Mucosa of rectum (tissue), 2 donors: ENCODE measurements around the gene KCNK4.
"Not testable (repeated sequence)": the region's sequence is repeated elsewhere in the genome, so short reads cannot be mapped to it uniquely, and the experiment has no call there.

Source experiments
- H3K27ac ChIP-seq, 2 donors: one replicate each; pipeline ENCODE4 v1.7.0; 2013; ENCODE audit warnings: inconsistent platforms in 2 of 2, low read depth in 2 of 2, low read length in 2 of 2
- H3K27me3 ChIP-seq, 2 donors: one replicate each; pipeline ENCODE4 v1.7.0; 2013; ENCODE audit warnings: low read length in 2 of 2; ENCODE audit not compliant: control insufficient read depth in 2 of 2, insufficient read depth in 2 of 2
- H3K36me3 ChIP-seq, 2 donors: one replicate each; pipeline ENCODE4 v1.7.0; 2013; ENCODE audit warnings: low read length in 2 of 2; ENCODE audit not compliant: control insufficient read depth in 2 of 2, insufficient read depth in 2 of 2
- H3K4me1 ChIP-seq, 2 donors: one replicate each; pipeline ENCODE4 v1.7.0; 2013; ENCODE audit warnings: low read length in 2 of 2, mild to moderate bottlenecking in 1 of 2; ENCODE audit not compliant: control insufficient read depth in 2 of 2, insufficient read depth in 2 of 2
- H3K4me3 ChIP-seq, 2 donors: one replicate each; pipeline ENCODE4 v1.7.0; 2013; ENCODE audit warnings: low read length in 2 of 2
- H3K9ac ChIP-seq, 2 donors: one replicate each; pipeline ENCODE4 v1.7.0; 2013; ENCODE audit warnings: low read length in 2 of 2, low read depth in 1 of 2, mild to moderate bottlenecking in 1 of 2
- H3K9me3 ChIP-seq, 2 donors: one replicate each; pipeline ENCODE4 v1.7.0; 2013; ENCODE audit warnings: low read length in 2 of 2; ENCODE audit not compliant: control insufficient read depth in 2 of 2
- donor health status: healthy.
- donor health status: Normal muscosa, but diverticular disease.

The KCNK4 gene

DNA sequence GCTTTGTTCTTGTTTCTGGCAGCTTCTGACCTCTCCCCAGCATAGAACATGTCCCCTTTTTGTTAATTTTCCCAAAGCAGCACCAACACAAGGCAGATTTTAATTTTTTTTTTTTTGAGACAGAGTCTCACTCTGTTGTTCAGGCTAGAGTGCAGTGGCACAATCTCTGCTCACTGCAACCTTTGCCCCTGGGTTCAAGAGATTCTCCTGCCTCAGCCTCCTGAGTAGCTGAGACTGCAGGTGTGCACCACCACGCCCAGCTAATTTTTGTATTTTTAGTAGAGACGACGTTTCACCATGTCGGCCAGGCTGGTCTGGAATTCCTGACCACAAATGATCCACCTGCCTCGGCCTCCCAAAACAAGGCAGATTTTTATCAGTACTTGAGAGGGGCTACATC is 16.7 kb downstream of the KCNK4 start:
- Histone ChIP-seq H3K4me1 (peaks cover 20 to 24% of the 10 kb centered on the region in 2 donors), H3K36me3 (peaks cover 6 to 17% of the 10 kb centered on the region in 2 donors), H3K4me3 (peak overlapping the region in 1 of 2 donors; percentile 92)
- H3K9ac ChIP-seq, H3K27me3 ChIP-seq, H3K27ac ChIP-seq, H3K9me3 ChIP-seq: not testable (repeated sequence)

DNA sequence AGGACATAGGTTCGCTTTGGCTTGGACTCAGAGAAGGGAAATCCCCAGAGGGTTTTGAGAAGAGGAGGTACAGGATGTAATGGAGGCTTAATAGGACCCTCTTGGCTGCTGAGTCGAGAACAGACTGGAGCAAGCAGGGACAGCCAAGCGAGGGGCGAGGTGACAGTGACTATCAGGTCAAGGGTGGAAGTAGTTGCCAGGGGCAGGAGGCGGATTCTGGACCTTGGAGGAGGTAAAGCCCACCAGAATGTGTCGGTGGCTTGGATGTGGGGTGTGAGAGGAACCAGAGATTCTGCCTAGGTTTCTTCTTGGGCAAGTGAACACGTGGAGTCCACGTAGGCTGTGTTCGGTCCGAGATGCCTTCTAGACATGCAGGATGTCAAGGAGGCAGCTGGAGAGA is 21.8 kb downstream of the KCNK4 start:
- Histone ChIP-seq H3K27ac (peak overlapping the region in 1 of 2 donors; percentile 28), H3K36me3 (peaks cover 35 to 41% of the 10 kb centered on the region in 2 donors), H3K4me1 (peaks cover 10 to 15% of the 10 kb centered on the region in 2 donors), H3K9me3 (no peaks in the 10 kb centered on the region), H3K27me3 (no peaks in the 10 kb centered on the region), H3K9ac (peak overlapping the region in 1 of 2 donors; percentile 24), H3K4me3 (no peak overlapping the region)

DNA sequence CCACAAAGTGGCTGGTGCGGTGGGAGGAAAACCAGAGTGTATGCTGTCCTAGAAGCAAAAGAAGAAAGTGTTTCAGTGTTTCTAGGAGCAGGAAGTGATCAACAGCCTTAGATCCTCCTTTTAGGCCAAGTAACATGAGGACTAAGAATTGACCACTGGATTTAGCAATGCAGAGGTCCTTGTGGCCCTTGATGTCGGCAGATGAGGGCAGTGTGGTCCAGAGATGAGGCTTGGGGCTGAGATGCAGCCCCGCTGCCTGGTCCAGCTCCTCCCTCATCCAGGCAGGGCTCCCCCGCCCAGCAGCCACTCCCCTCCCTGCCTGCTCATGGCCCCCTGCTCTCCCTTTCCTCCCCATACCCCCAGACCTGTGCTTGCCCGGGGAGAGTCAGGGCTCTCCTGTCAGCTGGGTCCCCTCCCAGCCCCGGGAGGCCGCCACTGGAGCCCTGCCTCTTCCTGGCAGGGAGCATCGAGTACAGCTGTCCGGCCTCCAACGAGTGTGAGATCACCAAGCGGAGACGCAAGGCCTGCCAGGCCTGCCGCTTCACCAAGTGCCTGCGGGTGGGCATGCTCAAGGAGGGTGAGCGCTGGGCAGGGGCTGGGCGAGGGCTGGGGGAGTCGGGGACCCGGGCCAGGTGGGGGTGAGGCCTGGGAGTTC is 22.5 kb downstream of the KCNK4 start:
- Histone ChIP-seq H3K9me3 (no peaks in the 10 kb centered on the region), H3K4me1 (peaks cover 10 to 15% of the 10 kb centered on the region in 2 donors), H3K4me3 (peak overlapping the region in 1 of 2 donors; percentile 13), H3K9ac (no peak overlapping the region), H3K36me3 (peaks cover 35 to 39% of the 10 kb centered on the region in 2 donors), H3K27me3 (no peaks in the 10 kb centered on the region), H3K27ac (peak overlapping the region in 1 of 2 donors; percentile 28)

DNA sequence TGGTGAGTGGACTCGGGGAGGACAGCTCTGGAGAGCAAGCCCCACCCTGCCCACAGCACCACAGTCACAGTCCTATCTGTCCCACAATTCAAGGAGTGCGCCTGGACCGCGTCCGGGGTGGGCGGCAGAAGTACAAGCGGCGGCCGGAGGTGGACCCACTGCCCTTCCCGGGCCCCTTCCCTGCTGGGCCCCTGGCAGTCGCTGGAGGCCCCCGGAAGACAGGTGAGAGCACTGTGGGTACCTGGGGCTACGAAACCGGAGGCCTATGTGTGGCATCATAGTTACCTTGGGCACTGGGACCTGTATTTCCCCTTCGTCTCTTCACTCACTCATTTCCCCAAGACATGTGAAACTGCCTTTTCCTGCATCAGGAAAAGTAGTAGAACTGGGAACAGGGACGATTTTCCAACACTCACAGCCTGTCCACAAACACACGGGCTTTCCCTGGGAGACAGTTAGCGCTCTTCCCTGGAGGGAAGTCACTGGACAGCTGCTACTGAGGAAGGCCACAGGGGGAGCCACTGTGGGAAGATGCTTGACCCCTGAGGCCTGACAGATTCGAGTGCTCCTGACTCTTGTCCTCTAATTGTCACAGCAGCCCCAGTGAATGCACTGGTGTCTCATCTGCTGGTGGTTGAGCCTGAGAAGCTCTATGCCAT is 23.2 kb downstream of the KCNK4 start:
- Histone ChIP-seq H3K9me3 (no peaks in the 10 kb centered on the region), H3K27ac (peak overlapping the region in 1 of 2 donors; percentile 28), H3K36me3 (peaks cover 35 to 39% of the 10 kb centered on the region in 2 donors), H3K4me3 (no peak overlapping the region), H3K27me3 (no peaks in the 10 kb centered on the region), H3K4me1 (peaks cover 15 to 20% of the 10 kb centered on the region in 2 donors), H3K9ac (no peak overlapping the region)

DNA sequence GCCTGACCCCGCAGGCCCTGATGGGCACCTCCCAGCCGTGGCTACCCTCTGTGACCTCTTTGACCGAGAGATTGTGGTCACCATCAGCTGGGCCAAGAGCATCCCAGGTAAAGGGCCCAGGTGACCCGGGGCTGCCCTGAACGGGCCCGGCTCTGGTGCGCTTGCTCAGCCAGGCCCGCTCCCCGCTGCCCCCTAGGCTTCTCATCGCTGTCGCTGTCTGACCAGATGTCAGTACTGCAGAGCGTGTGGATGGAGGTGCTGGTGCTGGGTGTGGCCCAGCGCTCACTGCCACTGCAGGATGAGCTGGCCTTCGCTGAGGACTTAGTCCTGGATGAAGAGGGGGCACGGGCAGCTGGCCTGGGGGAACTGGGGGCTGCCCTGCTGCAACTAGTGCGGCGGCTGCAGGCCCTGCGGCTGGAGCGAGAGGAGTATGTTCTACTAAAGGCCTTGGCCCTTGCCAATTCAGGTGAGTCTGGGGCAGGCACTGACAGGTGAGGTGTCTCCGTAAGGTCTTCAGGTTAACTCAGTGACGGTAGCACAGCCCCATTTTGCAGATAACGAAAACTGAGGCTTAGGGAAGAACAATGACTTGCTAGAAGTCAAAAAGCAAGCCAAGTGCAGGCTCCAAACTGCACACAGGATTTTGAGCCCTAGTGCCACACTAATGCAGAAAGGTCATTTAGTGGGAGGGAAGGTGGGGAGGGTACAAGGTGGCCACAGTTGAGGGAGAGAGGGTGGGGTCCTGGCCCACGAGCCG is 23.9 kb downstream of the KCNK4 start:
- Histone ChIP-seq H3K9ac (no peak overlapping the region), H3K9me3 (no peaks in the 10 kb centered on the region), H3K27ac (no peak overlapping the region), H3K36me3 (peaks cover 35 to 39% of the 10 kb centered on the region in 2 donors), H3K4me3 (no peak overlapping the region), H3K27me3 (no peaks in the 10 kb centered on the region), H3K4me1 (peaks cover 21 to 26% of the 10 kb centered on the region in 2 donors)

DNA sequence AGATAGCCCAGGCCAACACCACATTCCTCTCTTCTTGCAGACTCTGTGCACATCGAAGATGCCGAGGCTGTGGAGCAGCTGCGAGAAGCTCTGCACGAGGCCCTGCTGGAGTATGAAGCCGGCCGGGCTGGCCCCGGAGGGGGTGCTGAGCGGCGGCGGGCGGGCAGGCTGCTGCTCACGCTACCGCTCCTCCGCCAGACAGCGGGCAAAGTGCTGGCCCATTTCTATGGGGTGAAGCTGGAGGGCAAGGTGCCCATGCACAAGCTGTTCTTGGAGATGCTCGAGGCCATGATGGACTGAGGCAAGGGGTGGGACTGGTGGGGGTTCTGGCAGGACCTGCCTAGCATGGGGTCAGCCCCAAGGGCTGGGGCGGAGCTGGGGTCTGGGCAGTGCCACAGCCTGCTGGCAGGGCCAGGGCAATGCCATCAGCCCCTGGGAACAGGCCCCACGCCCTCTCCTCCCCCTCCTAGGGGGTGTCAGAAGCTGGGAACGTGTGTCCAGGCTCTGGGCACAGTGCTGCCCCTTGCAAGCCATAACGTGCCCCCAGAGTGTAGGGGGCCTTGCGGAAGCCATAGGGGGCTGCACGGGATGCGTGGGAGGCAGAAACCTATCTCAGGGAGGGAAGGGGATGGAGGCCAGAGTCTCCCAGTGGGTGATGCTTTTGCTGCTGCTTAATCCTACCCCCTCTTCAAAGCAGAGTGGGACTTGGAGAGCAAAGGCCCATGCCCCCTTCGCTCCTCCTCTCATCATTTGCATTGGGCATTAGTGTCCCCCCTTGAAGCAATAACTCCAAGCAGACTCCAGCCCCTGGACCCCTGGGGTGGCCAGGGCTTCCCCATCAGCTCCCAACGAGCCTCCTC is 24.8 kb downstream of the KCNK4 start:
- not testable (repeated sequence) for H3K4me3 ChIP-seq, H3K9ac ChIP-seq, H3K27me3 ChIP-seq, H3K9me3 ChIP-seq
- Histone ChIP-seq H3K27ac (peak overlapping the region in 1 of 2 donors; percentile 9), H3K36me3 (peaks cover 35 to 36% of the 10 kb centered on the region in 2 donors), H3K4me1 (peaks cover 25 to 34% of the 10 kb centered on the region in 2 donors)

DNA sequence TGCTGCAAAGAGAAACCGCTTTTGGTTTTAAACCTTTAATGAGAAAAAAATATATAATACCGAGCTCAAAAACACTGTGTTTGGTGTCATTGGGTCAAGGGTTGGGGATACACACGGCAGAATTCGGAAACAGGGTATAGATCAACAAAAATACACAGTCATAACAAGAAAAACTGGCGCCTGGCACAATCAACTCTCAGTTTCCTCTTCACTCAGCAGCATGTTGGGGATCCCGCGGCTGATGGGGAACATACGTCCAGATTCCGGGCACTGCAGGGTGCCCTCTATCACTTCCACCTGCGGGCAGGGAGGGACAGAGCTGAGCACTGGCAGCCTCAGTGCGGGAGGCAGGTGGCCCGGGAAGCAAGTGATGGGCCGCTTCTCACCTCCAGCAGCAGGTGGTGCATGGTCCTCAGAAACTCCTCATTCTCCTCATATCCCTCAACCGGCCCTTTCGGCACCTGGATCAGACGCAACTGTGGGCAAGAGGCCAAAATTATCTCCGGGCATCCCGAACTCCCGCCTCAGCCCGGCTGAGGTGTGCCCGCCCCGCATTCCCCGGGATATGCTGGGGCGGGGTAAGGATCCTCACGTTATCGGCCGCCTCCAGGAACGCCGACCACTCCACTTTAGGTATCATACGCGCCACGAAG is 25.7 kb downstream of the KCNK4 start:
- peak overlapping the region; percentile 98 to 100 for H3K27ac ChIP-seq
- H3K9me3 ChIP-seq, result no peaks in the 10 kb centered on the region
- H3K4me3 ChIP-seq, result peak overlapping the region; percentile 78 to 96
- peaks cover 31 to 43% of the 10 kb centered on the region in 2 donors for H3K4me1 ChIP-seq
- no peaks in the 10 kb centered on the region for H3K27me3 ChIP-seq
- peaks cover 34 to 35% of the 10 kb centered on the region in 2 donors for H3K36me3 ChIP-seq
- peak overlapping the region; percentile 88 to 99 for H3K9ac ChIP-seq

DNA sequence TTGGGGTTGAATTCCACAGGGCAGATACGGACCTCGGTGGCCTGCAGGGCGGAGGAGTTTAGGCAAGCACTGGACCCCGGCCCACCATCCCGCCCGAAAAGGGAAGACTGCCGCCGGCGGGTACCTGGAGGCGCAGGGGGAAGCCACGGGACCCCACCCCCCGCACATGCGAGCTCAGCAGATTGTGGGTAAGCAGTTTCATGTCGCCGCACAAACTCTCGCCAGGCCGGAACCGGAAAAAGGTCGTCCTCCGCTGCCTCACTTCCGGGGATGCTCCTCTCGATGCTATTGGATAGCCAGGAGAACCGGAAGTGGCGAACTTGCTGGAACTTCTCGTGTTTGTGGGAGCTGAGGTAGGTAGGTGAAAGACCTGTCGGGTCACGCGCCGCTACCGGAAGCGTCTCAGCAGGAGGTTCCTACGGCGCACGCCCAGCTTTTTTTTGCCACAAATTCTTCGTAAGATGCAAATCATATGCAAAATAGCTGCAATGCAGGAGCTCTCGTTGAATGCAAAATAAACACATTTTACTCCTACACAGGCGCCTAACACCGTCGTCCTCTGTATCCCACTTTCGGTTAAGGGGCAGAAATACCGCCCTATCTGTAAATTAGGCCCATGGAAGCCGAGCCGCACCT is 26.3 kb downstream of the KCNK4 start, which contains the start of gene TRMT112:
TRMT112 (minus strand) TSS at position 235 of the 636 bp plus-strand sequence; CDS start at position 202, 33 bp downstream.
- H3K4me1 ChIP-seq, result peaks cover 34 to 49% of the 10 kb centered on the region in 2 donors
- peak within 1 kb of the TSS; percentile 98 to 100 for H3K27ac ChIP-seq
- peak within 1 kb of the TSS; percentile 78 to 96 for H3K4me3 ChIP-seq
- no peaks in the 10 kb centered on the region for H3K27me3 ChIP-seq
- peak within 1 kb of the TSS; percentile 88 to 99 for H3K9ac ChIP-seq
- H3K36me3 ChIP-seq, result peaks cover 36 to 37% of the 10 kb centered on the region in 2 donors
- no peaks in the 10 kb centered on the region for H3K9me3 ChIP-seq
